GM20000 (cell line): Measurements from ENCODE around the gene GRHL1.

Experiments
- DNase-seq: peaks from one replicate; pipeline ENCODE4 v3.0.0; 2012; ENCODE audit warnings: low spot score
- CTCF ChIP-seq: IDR thresholded peaks from 2 replicates; pipeline ENCODE4 v1.5.1; 2012; ENCODE audit warnings: mild to moderate bottlenecking, control low read depth; ENCODE audit errors: extremely low read depth, missing control alignments

Gene GRHL1

DNA sequence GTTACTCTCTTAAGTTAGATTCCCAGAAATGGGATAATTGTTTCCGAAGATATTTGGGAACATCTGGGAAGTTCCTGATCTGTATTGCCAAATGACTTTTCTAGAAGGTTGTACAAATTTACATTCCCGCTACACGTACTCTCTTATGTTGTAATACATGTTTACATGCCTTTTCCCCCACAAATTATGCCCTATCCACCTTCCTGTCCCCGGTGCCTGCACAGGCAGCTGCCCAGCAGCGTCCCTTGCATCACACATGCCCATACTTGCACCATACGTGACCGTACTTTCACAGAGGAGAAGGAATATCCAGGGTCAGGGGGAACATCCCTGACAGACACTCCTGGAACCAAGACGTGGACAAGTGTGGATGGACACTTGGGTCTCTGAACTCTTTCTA lies 67.7 kb downstream of the GRHL1 start:
- no peak for TF ChIP-seq CTCF
- DNase-seq, result no peak

GRCh38 chr2:10019602-10020400 lies 68.3 kb downstream of the GRHL1 start:
- no peak for TF ChIP-seq CTCF

DNA sequence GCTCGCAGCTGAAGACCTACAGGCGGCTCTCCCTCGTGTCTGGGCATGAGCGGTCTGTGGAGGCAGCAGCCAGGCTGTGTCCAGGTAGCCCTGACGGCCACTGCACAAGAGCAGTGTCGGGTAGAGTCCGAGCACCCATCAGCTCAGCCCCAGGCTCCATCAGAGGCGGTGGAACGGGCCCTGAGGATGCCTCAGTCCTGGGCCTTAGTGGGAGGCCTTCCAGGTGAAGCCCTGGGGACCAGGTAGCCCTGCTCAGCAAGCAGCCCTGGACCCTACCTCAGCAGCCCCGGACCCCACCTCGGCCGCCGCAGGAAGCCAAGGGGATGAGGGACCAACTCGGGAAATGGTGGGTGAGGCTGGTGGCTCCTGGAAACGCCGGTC lies 70.5 kb downstream of the GRHL1 start:
- TF ChIP-seq CTCF, result no peak
- DNase-seq, result no peak

More at GRCh38 chr2:10019602-10020400, 68.3 kb downstream of the GRHL1 start:
- no peak for DNase-seq

DNA sequence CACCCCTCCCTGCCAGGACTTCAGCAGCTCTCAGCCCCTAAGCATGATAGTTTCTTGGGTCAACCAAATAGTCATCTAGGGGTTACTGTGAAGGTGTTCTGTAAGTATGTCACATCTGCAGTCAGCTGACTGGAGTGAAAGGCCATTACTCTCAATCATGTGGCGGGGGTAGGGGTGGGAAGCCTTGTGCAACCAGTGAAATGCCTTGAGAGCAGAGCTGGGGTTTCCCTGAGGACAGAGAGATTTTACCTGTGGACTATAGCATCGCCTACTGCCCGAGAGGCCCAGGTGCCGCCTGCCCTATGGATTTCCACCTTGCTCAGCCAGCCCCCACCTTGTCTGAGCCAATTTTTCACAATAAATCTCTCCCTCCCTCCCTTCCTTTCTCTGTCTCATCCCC lies 71.0 kb downstream of the GRHL1 start:
- no peak for TF ChIP-seq CTCF
- DNase-seq, result no peak

DNA sequence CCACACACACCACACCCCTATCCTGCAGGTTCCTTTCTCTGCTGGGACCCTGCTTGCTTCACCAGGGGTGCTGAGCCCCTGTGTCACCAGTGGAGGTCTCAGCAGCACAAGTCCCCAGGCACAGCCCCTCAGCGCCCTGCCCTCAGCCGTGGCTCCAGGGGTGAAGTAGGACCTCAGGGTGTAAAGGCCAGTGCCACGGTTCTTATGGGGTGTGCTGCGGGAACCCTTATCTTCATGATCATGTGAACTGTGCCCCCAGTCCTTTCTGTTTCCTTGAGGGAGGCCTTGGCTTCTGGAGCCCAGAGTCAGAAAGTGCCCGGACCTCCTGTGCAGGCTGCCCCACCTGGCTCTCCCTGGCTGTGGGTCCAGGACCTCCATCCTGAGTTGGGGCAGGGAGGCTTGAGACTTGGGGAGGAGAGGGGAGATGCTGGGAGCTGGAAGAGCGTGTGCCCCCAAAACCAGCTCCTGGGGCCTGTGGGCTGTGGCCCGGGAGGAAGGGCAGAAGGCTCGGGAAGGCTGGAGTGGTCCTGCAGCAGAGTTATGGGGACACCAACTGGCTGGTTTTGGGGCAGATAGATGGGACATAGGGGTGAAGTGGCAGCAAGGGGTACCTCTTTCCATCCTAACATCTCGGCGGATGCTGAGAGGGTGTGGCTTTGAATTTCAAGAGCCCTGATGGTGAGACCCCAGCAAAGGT lies 71.6 kb downstream of the GRHL1 start:
- no peak for TF ChIP-seq CTCF
- no peak for DNase-seq

- no peak for TF ChIP-seq CTCF
- no peak for DNase-seq
These were observed 75.6 kb downstream of the GRHL1 start for GRCh38 chr2:10026940-10027569.
